ENCODE data around the gene DRC1. TPM values are rescaled to one million over a fixed set of nuclear protein-coding genes. Genes with fewer than 3 reads are reported as not detected.

The DRC1 gene
- total RNA-seq, 1 experiment from 2014 or later: not detected

DNA sequence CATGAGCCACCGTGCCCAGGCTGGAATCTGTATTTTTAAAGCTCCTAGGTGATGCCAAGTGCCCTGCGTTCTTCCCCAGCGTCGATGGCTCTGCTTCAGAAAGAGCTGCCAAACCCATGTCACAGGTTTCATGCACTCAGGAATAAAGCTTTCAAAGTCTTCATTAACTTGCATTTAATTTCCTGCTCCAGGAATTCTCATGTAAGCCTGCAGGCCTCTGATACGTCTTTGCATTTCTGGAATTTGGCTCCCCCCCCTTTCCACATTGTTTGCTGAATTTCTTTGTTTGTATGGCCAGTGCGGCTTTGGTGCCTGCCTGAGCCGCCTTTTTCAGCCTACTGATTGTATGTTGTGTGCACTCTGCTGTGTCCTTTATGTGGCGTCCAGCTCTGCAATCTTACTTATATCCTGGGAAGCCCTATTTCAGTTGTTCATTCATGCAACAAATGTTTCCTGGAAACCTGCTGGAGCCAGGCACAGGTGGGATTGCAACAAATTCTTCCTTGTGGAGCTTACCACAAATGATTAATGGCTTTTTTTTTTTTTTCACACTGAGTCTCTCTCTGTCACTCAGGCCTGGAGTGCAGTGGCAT is 94.1 kb downstream of the DRC1 start:
- Histone ChIP-seq H3K9me2 (ENCODE audit: insufficient read depth) (no peaks in the 10 kb centered on the region), H3K4me3 (replicated peaks in 1 of 2; ENCODE audit: low read depth in 1 of 2, low read length in 2 of 2) (no peak overlapping the region), H3K9me3 (ENCODE audit: control insufficient read depth in 1 of 2, insufficient read depth in 1 of 2, low read depth in 1 of 2, low read length in 2 of 2) (no peaks in the 10 kb centered on the region), H4K20me1 (ENCODE audit: insufficient read depth) (no peaks in the 10 kb centered on the region), H3K36me3 (ENCODE audit: control insufficient read depth in 1 of 2, insufficient read depth in 2 of 2, low read length in 2 of 2) (no peaks in the 10 kb centered on the region), H3K4me2 (ENCODE audit: low read length) (no peak overlapping the region), H3K4me1 (ENCODE audit: control insufficient read depth in 1 of 2, insufficient read depth in 2 of 2, low read length in 2 of 2) (no peaks in the 10 kb centered on the region), H3K27me3 (ENCODE audit: insufficient read depth, low read length) (peaks cover 5% of the 10 kb centered on the region; the same call in 1 of the 2 replicates), H3K27ac (ENCODE audit: low read depth, low read length) (no peak overlapping the region), H3K79me2 (ENCODE audit: insufficient read depth, low read length) (no peaks in the 10 kb centered on the region), H3K9ac (ENCODE audit: low read length) (no peak overlapping the region), H2AFZ (ENCODE audit: low read depth, low read length, poor library complexity, severe bottlenecking) (no peak overlapping the region)
- no TSS peak for BruUV-seq (replicated peaks)
- ChIA-PET POLR2A (no interaction called here), RAD21 (ENCODE audit: low non-redundant PET in 1 of 2, low total read pairs in 2 of 2, uncharacterized antibody in 2 of 2, unreplicated experiment in 2 of 2) (no interaction called here), CTCF (no interaction called here)
- TF ChIP-seq FOSL1 (IDR thresholded peaks at IDR 0.05; ENCODE audit: low read depth): no peak
- TF ChIP-seq EZH2 (IDR thresholded peaks at IDR 0.05): no peak
- TF ChIP-seq ZFX (IDR thresholded peaks at IDR 0.05): no peak
- TF ChIP-seq EZH2phosphoT487 (IDR thresholded peaks at IDR 0.05; ENCODE audit: borderline replicate concordance): no peak
- TF ChIP-seq, protein P1, sequence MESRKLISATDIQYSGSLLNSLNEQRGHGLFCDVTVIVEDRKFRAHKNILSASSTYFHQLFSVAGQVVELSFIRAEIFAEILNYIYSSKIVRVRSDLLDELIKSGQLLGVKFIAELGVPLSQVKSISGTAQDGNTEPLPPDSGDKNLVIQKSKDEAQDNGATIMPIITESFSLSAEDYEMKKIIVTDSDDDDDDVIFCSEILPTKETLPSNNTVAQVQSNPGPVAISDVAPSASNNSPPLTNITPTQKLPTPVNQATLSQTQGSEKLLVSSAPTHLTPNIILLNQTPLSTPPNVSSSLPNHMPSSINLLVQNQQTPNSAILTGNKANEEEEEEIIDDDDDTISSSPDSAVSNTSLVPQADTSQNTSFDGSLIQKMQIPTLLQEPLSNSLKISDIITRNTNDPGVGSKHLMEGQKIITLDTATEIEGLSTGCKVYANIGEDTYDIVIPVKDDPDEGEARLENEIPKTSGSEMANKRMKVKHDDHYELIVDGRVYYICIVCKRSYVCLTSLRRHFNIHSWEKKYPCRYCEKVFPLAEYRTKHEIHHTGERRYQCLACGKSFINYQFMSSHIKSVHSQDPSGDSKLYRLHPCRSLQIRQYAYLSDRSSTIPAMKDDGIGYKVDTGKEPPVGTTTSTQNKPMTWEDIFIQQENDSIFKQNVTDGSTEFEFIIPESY (IDR thresholded peaks at IDR 0.05; ENCODE audit: extremely low read depth, insufficient replicate concordance, low read length): no peak
- no peak for TF ChIP-seq SRF (IDR thresholded peaks at IDR 0.05; ENCODE audit: low read depth)
- TF ChIP-seq, protein P2, sequence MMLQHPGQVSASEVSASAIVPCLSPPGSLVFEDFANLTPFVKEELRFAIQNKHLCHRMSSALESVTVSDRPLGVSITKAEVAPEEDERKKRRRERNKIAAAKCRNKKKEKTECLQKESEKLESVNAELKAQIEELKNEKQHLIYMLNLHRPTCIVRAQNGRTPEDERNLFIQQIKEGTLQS (IDR thresholded peaks at IDR 0.05): no peak
- no peak for TF ChIP-seq SIN3A (IDR thresholded peaks at IDR 0.05; ENCODE audit: low read depth)
- TF ChIP-seq CBX3 (IDR thresholded peaks at IDR 0.05; ENCODE audit: low read depth): no peak
- TF ChIP-seq RAD21 (IDR thresholded peaks at IDR 0.05; ENCODE audit: low read depth): no peak
- TF ChIP-seq, protein P3, sequence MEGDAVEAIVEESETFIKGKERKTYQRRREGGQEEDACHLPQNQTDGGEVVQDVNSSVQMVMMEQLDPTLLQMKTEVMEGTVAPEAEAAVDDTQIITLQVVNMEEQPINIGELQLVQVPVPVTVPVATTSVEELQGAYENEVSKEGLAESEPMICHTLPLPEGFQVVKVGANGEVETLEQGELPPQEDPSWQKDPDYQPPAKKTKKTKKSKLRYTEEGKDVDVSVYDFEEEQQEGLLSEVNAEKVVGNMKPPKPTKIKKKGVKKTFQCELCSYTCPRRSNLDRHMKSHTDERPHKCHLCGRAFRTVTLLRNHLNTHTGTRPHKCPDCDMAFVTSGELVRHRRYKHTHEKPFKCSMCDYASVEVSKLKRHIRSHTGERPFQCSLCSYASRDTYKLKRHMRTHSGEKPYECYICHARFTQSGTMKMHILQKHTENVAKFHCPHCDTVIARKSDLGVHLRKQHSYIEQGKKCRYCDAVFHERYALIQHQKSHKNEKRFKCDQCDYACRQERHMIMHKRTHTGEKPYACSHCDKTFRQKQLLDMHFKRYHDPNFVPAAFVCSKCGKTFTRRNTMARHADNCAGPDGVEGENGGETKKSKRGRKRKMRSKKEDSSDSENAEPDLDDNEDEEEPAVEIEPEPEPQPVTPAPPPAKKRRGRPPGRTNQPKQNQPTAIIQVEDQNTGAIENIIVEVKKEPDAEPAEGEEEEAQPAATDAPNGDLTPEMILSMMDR (IDR thresholded peaks at IDR 0.05 in 2 of 3, conservative IDR thresholded peaks at IDR 0.05 in 1 of 3; ENCODE audit: borderline replicate concordance in 1 of 3, insufficient read depth in 1 of 3, low read depth in 2 of 3, low read length in 2 of 3): no peak
- TF ChIP-seq, protein P4, sequence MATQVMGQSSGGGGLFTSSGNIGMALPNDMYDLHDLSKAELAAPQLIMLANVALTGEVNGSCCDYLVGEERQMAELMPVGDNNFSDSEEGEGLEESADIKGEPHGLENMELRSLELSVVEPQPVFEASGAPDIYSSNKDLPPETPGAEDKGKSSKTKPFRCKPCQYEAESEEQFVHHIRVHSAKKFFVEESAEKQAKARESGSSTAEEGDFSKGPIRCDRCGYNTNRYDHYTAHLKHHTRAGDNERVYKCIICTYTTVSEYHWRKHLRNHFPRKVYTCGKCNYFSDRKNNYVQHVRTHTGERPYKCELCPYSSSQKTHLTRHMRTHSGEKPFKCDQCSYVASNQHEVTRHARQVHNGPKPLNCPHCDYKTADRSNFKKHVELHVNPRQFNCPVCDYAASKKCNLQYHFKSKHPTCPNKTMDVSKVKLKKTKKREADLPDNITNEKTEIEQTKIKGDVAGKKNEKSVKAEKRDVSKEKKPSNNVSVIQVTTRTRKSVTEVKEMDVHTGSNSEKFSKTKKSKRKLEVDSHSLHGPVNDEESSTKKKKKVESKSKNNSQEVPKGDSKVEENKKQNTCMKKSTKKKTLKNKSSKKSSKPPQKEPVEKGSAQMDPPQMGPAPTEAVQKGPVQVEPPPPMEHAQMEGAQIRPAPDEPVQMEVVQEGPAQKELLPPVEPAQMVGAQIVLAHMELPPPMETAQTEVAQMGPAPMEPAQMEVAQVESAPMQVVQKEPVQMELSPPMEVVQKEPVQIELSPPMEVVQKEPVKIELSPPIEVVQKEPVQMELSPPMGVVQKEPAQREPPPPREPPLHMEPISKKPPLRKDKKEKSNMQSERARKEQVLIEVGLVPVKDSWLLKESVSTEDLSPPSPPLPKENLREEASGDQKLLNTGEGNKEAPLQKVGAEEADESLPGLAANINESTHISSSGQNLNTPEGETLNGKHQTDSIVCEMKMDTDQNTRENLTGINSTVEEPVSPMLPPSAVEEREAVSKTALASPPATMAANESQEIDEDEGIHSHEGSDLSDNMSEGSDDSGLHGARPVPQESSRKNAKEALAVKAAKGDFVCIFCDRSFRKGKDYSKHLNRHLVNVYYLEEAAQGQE (IDR thresholded peaks at IDR 0.05; ENCODE audit: low read depth): no peak
- no peak for TF ChIP-seq POLR2A (IDR thresholded peaks at IDR 0.05; ENCODE audit: borderline replicate concordance, extremely low read depth, insufficient read depth, insufficient read length)
- TF ChIP-seq, protein P5, sequence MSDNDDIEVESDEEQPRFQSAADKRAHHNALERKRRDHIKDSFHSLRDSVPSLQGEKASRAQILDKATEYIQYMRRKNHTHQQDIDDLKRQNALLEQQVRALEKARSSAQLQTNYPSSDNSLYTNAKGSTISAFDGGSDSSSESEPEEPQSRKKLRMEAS (IDR thresholded peaks at IDR 0.05): no peak
- ATAC-seq (no peak), DNase-seq (ENCODE audit: low read depth, low spot score) (no peak)
- intact Hi-C loops (cut with micrococcal nuclease): no loop called here
